Measurements from ENCODE around the gene LRRC28. TPM values are rescaled to one million over a fixed set of nuclear protein-coding genes. Genes with fewer than 3 reads are reported as not detected.

The LRRC28 gene
- total RNA-seq, 1 donor from 2014 or later: 24.6 TPM

DNA sequence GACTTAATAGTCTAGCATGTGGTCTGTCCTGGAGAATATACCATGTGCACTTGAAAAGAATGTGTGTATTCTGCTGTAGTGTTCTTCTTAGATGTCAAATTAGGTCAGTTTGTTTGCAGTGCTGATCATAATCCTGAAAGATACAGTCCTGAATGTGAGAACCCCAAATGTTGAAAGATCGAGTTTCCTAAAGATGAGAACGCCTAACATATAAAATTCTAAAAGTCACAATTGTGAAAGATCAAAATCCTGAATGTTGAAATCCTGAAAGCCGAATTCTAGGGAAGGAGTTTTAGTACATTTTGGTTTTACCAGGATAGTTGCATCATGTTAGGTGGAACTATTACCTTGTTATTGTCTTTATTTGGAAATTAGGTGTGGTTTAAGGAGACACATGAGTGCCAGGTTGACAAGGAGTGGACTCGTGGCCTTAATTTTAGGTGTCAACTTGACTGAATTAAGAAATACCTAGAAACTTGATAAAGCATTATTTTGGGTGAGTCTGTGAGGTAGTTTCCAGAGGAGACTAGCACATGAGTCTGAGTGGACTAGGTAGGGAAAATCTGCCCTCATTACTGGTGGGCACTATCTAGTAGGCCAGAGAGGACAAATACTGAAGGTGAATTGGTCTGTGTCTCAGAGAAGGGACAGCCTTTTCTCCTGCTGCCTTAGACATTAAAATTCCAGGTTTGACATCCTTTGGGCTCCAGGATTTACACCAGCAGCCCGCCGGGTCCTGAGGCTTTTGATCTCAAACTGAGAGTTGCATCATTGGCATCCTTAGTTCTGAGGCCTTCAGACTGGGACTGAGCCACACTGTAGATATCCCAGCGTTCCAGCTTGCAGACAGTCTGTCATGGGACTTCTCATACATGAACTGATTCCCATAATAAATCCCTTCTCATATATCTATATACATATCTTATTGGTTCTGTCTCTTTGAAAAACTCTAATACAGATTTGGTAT, 77.1 kb downstream of the LRRC28 start:
- intact Hi-C loops (cut with DNase I): no loop called here
- ATAC-seq (no peak), DNase-seq (ENCODE audit: low spot score) (no peak)

DNA sequence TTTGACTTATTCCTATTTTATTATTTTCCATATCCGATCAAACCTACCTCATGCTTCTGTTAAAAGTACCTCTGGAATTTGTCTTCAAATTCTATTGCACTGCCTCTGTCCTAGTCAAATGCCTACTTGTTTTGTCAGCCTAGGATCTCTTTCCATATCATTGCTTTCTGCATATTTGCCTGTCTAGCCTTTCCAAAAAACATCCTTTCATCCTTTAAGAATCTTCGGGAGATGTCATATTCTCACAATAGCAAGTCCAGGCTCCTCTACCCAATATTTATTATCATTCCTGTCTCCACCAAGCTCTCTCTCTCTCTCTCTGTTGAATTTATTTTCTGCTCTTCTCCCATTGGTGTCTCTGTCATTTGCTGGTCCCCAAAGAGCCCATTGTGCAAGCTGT, 80.1 kb downstream of the LRRC28 start:
- intact Hi-C loops (cut with DNase I): no loop called here

DNA sequence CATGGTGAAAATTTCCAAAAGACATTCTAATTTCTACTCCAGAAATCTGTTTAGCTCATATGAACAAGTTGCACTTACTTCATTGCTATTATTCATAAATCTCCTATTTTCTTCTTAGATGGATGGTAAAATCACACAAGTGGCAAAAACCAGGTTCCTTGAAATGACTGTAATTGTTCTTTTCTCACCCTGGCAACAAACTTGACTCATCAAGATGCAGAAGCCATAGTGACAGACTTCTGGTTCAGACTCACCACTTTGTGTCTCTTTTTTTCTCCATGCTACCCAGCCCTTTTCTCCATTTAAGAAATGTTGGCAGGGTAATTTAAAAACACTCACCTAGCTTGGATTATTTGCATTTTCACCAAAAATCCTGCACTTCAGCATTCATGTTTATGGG, 82.1 kb downstream of the LRRC28 start:
- DNase-seq (ENCODE audit: low spot score) (no peak), ATAC-seq (no peak)
- intact Hi-C loops (cut with DNase I): no loop called here

More for the DNA sequence above, 80.1 kb downstream of the LRRC28 start:
- no peak for DNase-seq (ENCODE audit: low spot score)
- no peak for ATAC-seq

DNA sequence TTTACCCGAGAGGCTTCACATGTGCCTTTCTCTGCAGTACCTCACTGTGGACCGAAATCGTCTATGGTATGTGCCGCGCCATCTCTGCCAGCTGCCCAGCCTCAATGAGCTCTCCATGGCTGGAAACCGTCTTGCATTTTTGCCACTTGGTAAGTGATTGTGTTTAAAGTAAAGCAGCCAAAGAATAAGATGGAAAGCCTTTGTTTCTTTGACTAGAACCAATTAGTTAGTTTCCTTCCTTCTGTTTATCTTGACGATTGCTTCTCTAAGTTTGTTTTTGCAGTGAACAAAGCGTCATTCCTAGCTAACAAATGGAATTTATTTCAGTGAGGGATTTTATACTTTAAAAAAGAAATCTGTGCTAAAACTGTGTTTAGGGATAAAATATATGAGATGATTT, 82.7 kb downstream of the LRRC28 start:
- ATAC-seq (no peak), DNase-seq (ENCODE audit: low spot score) (no peak)
- intact Hi-C loops (cut with DNase I): no loop called here

DNA sequence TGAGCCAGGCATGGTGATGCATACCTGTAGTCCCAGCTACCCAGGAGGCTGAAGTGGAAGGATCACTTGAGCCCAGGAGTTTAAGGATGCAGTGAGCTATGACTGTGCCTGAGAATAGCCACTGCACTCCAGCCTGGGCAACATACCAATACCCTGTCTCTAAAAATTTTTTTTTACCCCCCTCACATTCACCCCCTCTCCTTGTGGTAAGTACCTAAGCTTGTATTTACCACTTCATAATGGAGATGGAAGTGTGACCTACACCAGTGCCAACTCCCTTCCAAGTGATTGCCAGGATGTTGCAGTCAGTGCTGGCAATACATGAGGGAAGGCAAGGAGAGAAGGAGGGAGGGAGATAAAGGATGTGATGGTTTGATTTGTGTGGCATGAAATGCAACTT, 84.2 kb downstream of the LRRC28 start:
- intact Hi-C loops (cut with DNase I): no loop called here
- ATAC-seq (no peak), DNase-seq (ENCODE audit: low spot score) (no peak)

DNA sequence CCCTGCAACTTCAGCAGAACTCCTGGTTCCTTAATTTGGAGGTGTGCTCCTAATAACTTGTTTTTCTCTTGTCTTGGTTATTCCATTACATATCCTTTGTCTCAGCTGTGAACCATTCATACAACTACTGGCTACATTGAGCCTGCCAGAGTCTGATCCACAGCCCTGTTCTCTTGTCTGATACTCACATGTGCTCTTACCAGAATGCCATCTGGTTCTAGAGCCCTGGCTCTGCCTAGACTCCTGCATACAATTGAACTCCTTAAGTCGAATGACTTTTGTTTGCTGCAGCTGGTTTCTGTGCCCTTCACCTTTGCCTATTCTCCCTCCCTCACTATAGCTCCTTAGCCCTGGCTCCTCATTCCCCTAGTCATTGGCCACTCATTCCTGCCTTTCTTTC, 85.5 kb downstream of the LRRC28 start:
- DNase-seq (ENCODE audit: low spot score) (no peak), ATAC-seq (no peak)
- intact Hi-C loops (cut with DNase I): no loop called here

DNA sequence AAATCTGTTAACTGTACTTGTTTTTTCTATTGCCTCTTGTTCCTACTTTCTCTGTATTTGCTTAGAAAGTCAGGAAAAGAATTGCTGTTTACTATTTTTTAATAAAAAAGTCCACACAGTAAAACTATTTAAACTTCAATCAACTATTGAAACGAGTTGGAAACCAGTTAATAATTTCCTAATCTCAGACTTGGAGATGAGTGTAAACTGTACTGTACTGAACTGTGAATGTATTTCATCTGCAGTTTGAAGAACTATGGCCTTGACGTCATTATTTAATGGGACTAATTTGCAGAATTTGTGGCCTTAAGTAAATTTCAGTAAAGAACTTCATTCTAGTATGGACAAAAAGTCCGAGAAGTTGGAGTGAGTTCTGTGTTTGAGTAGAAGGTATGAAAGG, 89.1 kb downstream of the LRRC28 start:
- ATAC-seq (no peak), DNase-seq (ENCODE audit: low spot score) (no peak)
- intact Hi-C loops (cut with DNase I): no loop called here

DNA sequence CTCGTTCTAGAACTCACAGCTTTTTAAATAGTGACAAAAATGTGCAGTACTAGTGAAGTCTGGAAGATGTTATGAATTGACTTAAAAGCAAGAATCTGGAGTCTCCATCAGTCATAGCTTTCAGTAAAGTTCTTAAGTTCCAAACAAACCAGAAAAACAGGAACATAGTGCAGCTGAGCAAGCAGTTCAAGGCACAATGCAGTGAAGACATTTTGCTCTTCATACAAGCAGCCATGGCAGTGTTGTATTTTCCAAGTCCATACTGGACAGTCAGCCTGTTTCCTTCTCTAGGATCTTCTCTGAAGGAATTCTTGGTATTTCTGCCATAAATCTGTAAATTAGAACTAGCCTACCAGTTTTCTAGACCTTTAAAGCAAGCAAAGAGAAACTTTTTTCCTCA, 90.5 kb downstream of the LRRC28 start:
- DNase-seq (ENCODE audit: low spot score) (no peak), ATAC-seq (no peak)
- intact Hi-C loops (cut with DNase I): no loop called here

DNA sequence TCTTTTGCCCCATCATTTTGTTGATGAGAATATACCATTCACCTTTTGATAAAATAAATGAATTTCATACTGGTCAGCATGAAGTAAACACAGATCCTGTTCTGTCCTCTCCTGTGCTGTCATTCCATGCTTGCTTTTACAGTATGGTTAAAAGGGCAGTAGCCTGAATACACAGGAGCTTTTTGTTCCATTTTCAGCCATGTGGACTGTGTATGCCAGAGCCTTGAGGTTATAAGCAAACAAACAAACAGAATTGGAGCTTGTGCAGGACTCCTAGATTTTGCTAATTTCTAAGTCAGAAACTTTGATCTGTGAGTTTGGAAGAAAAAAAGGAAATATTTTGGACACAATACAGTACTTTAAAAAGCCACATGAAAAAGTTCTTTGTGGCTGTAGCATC, 91.9 kb downstream of the LRRC28 start:
- DNase-seq (ENCODE audit: low spot score) (no peak), ATAC-seq (no peak)
- intact Hi-C loops (cut with DNase I): no loop called here

DNA sequence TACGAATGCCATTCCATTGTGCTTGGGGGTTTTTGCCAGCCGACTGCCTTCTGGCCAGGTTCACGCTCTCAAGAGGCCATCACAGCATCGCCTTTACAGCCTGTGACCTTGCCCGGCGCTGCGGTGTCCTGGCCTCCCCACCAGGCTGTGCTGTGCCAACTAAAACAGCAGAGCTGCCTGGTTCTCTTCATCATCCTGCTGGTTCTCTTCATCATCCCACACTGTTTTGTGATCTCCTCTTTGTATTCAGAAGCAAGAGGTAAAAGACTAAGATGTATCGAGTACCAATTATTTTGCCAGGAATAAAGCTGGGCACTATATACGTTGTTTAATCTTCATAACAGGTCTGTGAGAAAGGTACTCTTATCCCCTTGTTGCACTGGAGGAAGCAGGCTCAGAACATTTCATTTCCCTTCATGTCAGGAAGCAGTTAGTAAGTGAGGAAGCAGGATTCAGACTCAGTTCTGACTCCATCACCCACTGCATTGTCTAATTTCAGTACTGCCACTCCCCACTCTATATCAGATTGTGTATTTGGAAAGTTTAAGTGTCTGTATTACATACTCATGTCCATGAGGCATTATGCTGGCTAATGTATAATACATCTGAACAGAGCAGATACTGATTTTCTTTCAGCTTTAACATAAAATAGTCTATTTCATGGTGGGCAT, 92.7 kb downstream of the LRRC28 start:
- intact Hi-C loops (cut with DNase I): no loop called here
- DNase-seq (ENCODE audit: low spot score): no peak

DNA sequence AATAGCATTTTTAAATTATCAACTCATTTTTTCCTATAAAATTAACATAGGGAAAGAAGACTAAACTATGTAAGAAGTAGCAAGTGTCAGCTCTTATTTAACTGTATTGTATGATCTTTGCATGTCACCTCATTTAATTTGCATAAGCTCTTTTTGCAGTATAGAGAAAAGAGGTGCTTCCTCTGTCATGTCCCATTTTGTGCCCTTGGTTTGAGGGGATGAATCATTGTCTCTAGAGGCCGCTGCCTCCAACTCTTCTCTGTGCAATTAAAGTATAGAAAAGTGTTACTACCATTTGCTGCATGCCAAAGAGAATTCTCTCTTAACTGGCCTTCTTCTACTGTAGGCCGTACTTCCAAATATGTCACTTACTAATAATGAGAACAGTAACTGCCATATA, 93.4 kb downstream of the LRRC28 start:
- DNase-seq (ENCODE audit: low spot score) (no peak), ATAC-seq (no peak)
- intact Hi-C loops (cut with DNase I): no loop called here

More for the DNA sequence above, 92.7 kb downstream of the LRRC28 start:
- peak; percentile 61 for ATAC-seq

DNA sequence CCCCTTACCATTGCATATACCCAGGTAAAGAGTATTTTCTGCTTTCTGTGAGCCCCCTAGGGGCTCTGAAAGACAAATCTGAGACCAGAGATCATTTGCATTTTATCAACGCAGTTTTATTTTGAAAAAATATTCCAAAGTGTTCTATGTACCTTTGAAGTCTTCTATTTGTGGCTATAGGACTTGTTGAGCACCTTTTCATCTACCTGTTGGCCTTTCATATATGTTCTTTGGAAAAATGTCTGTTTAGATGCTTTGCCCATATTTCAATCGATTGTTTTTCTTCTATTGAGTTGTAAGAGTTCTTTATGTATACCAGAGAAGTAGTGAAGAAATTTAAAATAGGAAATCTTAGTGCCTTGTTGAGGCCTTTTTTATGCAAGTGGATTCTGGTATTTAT, 94.0 kb downstream of the LRRC28 start:
- no peak for DNase-seq (ENCODE audit: low spot score)
- intact Hi-C loops (cut with DNase I): no loop called here
- no peak for ATAC-seq

DNA sequence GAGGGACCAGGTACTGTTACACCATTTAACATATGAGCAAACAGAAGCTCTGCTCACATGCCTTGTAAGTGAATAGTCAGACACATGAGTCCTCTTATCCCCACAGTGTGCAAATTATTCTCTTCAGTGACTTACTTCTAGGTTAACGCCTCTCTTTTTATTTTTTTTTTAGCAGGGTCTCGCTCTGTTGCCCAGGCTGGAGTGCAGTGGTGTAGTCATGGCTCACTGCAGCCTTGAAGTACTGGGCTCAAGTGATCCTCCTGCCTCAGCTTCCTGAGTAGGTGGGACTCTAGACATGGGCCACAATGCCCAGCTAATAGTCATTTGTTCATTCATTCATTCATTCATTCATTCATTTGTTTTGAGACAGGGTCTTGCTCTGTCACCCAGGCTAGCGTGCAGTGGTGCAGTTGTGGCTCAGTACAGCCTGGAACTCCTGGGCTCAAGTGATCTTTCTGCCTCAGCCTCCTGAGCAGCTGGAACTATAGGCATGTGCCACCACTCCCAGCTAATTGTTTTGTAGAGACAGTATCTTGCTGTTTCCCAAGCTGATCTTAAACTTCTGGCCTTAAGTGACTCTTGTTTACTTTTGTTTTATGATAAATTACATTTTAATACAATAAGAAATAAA, 94.7 kb downstream of the LRRC28 start:
- no peak for ATAC-seq
- no peak for DNase-seq (ENCODE audit: low spot score)
- intact Hi-C loops (cut with DNase I): no loop called here

DNA sequence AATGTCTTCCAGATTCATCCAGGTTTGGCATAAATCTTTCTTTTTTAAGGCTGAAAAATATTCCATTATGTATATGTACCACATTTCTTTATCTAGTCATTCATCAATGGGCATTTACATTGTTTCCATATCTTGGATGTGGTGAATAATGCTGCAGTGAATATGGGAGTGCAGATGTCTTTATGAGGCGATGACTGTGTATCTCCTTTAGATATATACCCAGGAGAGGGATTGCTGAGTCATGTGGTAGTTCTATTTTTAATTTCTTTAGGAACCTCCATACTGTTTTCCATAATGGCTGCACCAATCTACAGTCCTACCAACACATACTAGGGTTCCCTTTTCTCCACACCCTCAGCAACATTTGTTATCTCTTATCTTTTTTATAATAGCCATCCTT, 96.3 kb downstream of the LRRC28 start:
- intact Hi-C loops (cut with DNase I): no loop called here
- DNase-seq (ENCODE audit: low spot score): no peak
- ATAC-seq: no peak

DNA sequence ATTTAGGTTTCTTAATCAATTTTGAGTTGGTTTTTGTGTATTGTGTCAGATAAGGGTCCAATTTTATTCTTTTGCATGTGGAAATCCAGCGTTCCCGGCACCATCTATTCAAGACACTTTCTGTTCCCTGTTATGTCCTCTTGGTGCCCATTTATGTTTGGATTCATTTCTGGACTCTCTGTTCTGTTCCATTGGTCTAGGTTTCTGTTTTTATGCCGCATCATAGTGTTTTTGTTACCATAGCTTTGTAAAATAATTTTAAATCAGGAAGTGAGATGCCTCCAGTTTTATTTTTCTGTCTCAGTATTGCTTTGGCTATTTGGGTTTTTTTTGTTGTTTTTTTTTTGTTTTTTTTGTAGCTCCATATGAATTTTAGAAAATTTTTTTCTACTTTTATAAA, 97.1 kb downstream of the LRRC28 start:
- ATAC-seq: no peak
- intact Hi-C loops (cut with DNase I): no loop called here
- no peak for DNase-seq (ENCODE audit: low spot score)

DNA sequence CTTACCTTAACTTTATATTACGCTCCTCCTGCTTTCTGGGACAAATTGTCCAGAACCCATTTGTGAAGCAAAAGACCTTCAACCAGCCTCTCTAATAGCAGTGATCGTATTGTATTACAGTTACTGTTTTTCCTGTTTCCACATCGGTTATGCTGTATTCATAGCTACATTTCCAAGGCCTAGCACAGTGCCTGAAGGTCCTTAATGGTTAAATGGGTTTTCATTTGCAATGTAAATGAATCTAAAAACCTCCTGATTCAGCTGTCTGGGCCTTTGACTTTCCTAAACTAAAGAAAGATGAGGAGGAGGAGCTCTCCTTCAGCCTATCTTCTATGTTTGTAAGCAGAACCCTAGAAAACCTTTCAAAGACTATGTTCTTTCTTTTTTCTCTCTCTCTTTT, 99.1 kb downstream of the LRRC28 start:
- intact Hi-C loops (cut with DNase I): no loop called here
- ATAC-seq (no peak), DNase-seq (ENCODE audit: low spot score) (no peak)

DNA sequence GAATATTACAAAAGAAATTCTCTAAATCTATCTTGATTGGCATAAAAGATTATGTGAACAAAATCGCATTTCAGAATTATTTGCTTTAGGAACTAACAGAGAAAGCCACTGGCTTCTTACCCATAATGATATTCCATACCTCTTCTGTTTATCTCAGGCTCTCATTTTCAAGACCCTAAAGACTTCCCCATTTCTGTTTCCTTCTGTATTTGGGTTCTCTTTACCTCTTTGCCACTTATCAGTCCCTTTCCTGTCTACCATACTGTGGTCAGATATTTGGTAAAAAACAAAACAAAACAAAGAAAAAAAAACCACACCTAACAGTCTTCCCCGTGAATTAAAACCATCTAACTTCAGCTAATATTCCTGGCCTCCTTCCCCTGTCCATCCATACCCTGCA, 108.5 kb downstream of the LRRC28 start:
- DNase-seq (ENCODE audit: low spot score): no peak
- ATAC-seq: no peak
- intact Hi-C loops (cut with DNase I): no loop called here

DNA sequence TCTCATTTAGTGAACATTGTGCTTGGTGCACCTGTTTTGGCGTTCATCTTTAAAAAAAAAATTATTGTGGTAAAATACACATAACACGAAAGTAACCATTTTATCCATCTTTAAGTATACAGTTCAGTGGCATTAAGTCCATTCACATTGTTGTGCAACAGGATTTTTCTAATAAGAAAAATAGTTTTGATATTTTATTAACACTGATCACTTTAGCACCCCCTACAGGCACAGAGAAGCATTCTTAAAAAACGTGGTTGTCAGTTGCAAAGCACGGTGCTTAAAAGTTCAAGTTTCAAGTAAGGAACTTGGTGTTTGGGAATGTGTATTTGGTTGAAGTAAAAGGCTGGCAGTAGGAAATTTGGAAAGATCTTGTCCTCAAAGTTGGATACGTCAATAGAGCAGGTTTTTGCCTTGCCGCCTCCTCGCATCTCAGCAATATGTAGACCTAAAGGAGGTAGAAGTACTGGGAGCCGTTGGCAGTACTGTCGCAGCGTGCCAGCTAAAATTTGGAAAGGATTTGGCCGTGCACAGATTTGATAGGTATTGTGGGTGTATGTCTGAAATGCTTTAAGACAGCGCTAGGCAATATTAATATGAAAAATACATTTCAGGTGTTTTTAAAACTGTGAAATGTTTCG, 110.4 kb downstream of the LRRC28 start:
- DNase-seq (ENCODE audit: low spot score) (no peak), ATAC-seq (no peak)
- intact Hi-C loops (cut with DNase I): no loop called here

DNA sequence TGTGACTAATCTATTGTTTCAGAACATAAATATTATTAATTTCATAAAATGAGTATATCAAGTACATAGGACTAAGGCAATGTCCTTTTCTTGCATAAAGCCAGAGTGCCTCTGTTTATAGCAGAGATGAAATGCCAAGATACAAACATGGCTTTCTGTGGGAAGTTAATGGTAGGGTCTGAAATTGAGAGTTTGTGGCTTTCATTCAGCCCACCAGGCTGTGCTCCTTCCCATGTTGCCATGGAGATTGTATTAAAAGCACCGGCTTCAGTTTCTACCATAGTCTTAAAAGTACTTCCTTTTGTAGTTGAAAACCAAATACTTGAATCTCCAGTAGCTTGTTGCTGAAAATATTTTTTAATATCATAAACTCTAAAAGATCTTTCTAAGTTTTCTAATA, 114.0 kb downstream of the LRRC28 start:
- intact Hi-C loops (cut with DNase I): no loop called here
- ATAC-seq (no peak), DNase-seq (ENCODE audit: low spot score) (no peak)

DNA sequence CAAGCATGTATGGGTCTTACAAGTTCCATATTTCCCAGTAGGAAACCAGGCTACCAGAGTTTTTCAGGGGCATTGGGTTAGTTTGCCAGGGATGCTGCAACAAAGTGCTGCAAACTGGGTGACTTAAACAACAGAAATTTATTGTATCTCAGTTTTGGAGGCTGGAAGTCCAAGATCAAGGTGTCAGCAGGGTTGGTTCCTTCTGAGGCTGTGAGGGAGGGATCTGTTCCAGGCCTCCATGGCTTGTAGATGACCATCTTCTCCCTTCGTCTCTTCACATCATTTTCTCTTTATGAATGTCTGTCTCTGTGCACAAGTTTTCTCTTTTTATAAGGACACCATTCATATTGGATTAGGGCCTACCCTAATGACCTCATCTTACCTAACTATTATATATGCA, 114.7 kb downstream of the LRRC28 start:
- ATAC-seq (no peak), DNase-seq (ENCODE audit: low spot score) (no peak)
- intact Hi-C loops (cut with DNase I): no loop called here

Measured in sciatic nerve (tissue), 2 donors.